ENCODE results near the gene RIMBP2.

Gene RIMBP2

GRCh38 chr12:130423991-130424857 lies 291.9 kb downstream of the RIMBP2 start:
- DNase-seq (ENCODE audit: low read depth) = no peak

GRCh38 chr12:130423136-130423535 lies 293.0 kb downstream of the RIMBP2 start:
- no peak for DNase-seq (ENCODE audit: low read depth)

GRCh38 chr12:130422676-130423075 lies 293.4 kb downstream of the RIMBP2 start:
- no peak for DNase-seq (ENCODE audit: low read depth)

DNA sequence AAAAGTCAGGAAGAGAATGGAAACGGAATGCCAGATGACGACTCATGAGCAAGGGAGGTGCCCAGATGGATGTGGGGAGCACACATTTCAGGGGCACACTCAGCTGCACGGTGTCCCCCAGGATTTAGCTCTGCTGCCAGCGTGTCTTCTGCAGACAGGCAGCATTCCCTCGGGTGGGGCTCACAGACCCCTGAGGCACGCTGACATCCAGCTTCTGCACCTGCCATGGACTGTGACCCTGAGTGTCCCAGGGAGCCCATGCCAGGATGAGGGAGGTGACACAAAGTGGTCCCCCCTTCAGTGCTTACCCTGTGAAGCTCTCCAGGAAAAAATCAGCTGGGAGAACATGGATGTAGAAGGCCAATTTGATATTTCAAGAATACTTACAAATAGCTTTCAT lies 294.2 kb downstream of the RIMBP2 start:
- DNase-seq (ENCODE audit: low read depth) = no peak

DNA sequence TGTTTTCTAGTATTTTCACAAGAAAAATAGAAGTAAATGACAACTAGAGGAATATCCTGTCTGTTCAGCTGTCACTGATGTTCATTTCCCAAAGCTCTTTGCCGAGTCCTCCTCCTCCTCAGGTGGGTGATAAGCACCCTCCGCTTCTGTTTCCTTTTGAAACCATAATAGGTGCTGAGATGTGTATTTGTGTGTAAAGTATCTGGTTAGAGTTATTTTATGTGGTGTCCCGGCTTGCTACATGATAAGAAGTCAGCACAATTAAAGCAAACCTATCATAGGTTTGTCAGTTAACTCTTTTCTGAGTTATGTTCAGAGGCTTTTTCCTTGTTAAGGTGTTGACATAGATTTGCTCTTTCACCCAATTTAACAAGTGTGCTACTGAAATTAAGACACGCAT lies 296.0 kb downstream of the RIMBP2 start:
- no peak for DNase-seq (ENCODE audit: low read depth)

DNA sequence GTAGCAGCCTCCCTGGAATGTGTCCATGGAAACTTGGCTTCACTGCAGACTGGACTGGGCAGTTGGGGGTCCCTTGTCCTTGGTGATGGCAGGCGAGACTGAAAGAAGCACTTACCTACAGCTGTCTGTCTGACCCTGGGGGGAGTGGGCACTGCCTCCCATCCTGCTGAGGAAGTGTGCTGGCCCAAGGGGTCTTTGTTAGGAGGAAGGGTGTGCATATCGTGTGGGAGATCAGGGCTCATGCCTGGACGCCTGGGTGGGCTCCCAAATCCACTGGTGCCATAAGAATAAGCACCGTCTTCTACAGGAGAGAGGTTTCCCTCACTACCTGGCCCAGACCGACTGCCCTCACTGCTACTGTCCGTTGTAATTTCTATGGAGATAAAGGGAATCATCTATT lies 297.0 kb downstream of the RIMBP2 start:
- no peak for DNase-seq (ENCODE audit: low read depth)

GRCh38 chr12:130418251-130418650 lies 297.8 kb downstream of the RIMBP2 start:
- no peak for DNase-seq (ENCODE audit: low read depth)

GRCh38 chr12:130414381-130414780 lies 301.7 kb downstream of the RIMBP2 start:
- DNase-seq (ENCODE audit: low read depth) = no peak

GRCh38 chr12:130413909-130414308 lies 302.2 kb downstream of the RIMBP2 start:
- no peak for DNase-seq (ENCODE audit: low read depth)

GRCh38 chr12:130412384-130412783 lies 303.7 kb downstream of the RIMBP2 start:
- DNase-seq (ENCODE audit: low read depth) = no peak

DNA sequence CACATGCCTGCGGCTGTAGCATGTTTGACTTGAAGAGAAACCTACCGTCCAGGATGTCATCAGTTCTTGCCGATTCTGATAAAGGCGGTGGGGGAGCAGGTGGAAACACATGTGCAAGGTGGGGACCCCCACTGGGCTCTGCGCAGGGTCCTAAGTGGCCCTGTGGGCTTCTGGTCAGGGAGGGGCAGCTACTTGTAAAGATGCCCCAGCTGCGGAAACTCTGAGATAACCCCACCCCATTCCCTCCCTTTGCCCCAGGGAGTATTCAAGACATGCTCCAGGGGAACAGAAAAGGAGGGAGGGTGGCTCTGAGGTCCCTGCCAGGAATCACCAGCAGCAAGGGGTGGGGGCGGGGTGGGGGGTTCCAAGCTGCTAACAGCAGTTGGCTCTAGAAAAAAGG lies 310.8 kb downstream of the RIMBP2 start:
- no peak for DNase-seq (ENCODE audit: low read depth)

GRCh38 chr12:130401703-130402102 lies 314.4 kb downstream of the RIMBP2 start:
- DNase-seq (ENCODE audit: low read depth) = no peak

DNA sequence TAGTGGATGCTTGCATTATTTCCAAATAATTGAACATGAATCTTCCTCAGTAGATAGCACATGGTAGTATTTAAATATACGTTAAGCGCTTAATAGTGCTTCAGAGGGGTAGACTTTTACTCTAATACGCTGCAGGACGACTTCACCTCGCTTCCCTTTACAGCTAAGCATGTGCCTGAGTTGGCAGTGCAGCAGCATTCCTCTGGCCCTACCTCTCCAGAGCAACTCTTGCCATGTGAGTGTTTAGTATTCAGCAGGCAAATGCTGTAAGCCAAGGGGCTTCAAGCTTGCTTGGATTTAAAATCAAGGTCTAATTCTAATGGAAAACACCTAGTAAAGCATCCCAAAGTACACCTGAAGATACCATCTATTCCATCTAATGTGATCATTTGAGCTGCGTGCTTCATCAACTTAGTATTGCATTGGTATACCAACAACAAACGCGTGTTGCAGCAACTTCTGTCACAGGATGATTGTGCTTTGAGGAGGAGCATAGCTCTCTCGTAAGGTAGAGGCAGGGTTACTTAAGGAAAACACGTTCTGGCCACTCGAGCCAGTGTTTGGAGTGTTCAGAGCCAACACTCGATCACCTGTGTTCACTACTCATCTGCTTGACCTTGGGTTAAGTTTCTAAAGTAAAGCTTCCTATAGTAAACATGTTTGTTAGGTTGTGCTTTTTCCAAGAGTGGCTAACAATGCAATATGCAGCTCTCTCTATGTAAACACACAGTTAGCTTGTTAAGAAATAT lies 317.8 kb downstream of the RIMBP2 start:
- DNase-seq (ENCODE audit: low read depth) = no peak

DNA sequence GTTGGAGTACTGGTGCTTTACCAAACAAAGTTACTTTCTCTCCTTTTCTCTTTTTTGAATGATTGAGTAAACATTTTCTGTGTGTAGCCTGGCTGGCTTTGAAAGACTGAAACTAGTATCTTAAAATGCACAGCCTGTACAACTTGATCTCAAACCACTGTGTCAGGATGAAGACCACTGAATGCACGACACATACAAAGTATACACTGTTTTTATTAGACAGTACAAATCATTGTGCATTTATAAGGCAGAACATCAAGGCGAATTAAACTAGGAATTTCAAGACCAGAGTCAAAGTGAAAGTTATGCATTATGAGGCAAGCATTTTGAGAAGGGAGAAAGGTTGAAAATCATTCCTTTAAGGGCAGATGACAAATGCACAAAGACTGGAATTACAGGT lies 319.4 kb downstream of the RIMBP2 start:
- no peak for DNase-seq (ENCODE audit: low read depth)

- DNase-seq (ENCODE audit: low read depth) = no peak
Observed at GRCh38 chr12:130394906-130395305, 321.2 kb downstream of the RIMBP2 start.

DNA sequence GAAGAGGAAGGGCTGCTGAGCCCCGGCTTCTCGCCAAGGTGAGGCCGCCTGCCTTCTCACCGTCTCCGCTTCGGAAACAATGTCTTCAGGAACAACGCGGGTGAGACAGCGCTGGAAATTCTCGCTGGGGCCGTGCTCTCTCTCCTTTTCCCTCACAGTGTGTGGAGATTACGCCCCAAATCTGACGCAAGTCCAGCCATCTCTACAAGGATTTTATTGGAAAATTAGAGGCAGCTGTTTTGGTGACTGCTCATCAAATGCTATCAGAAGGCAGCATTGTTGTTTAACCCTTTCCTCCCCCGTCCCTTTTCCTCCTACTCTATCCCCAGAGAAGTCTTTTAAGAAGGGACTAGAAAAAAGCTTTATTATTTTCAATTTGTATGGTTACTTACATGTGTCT lies 324.9 kb downstream of the RIMBP2 start:
- DNase-seq (ENCODE audit: low read depth) = no peak

DNA sequence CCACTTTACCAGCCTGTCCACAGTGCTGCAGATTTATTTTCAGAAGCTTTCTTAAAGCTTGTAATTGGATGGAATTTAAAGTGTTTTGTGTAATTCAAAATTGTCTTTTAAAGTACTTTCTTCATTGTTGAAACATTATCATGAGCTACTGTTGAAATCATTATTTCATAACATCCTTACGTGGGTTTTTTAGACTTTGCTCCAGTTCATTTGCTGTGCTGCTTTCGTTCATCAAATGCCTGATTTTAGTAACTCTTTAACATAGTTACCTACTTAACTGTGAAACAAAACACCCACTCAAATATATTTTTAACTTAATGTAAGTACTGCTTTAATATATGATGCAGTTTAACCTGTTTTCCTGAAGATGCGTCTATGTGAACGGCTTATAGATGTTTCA lies 330.9 kb downstream of the RIMBP2 start:
- DNase-seq (ENCODE audit: low read depth) = no peak

- no peak for DNase-seq (ENCODE audit: low read depth)
Observed at GRCh38 chr12:130384234-130384633, 331.9 kb downstream of the RIMBP2 start.

- DNase-seq (ENCODE audit: low read depth) = no peak
Observed at GRCh38 chr12:130382818-130383217, 333.3 kb downstream of the RIMBP2 start.

DNA sequence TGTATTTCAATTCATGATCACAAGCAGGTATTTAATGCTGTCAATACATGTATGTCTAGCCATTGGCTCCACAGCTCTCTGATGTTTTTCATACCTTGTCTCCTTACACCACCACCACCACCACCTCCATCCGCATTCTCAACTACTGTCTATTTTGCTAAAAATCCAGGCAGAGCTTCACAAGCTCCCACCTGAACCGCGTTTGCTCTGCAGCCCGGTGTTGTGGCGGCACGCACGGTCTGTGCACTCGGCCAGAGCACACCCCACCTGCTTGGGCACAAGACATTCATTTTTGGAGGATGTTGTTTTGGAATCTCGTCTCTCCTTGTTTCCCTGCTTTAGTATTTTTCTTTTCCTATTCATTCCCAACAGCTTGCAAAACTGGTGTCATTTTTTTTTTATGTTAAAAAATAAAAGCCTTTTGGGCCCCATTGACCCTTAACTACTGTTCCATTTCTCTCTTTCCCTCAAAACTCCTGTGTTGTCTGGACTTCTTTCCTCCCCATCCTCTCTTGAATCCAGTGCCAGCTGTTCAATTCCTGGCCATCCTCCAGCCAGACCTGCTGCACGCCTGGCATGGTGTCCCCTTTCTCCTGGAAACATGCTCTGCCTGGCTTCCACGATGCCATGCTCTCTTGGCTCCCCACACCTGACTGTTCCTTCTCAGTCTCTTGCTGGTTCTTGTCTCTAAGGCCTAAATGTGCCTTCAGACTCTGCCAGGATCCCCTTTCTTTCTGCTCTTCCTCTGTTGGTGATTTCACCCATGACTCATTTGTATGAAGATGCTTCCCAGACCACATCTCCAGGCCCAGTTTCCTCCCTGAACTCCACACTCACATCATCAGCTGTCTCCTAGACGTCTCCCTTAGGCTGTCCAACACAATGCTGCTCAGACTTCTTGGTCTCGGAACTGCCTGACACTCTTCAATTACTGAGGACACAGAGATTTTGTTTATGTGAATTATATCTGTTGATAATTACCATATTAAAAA lies 340.5 kb downstream of the RIMBP2 start:
- no peak for DNase-seq (ENCODE audit: low read depth)

GRCh38 chr12:130374083-130374482 lies 342.0 kb downstream of the RIMBP2 start:
- DNase-seq (ENCODE audit: low read depth) = no peak

- no peak for DNase-seq (ENCODE audit: low read depth)
Observed at GRCh38 chr12:130372936-130373335, 343.2 kb downstream of the RIMBP2 start.
